GM06990 (cell line): Measurements from ENCODE around the gene ABCB11.

Experiments used
- DNase-seq: peaks from one replicate; pipeline ENCODE4 v3.0.0-alpha.2; 2011; ENCODE audit not compliant: insufficient read length; ENCODE audit errors: extremely low read depth
- H3K27me3 ChIP-seq: replicated peaks from 2 replicates; pipeline ENCODE4 v1.6.0; 2011; ENCODE audit warnings: low read length; ENCODE audit not compliant: control insufficient read depth, insufficient read depth
- H3K36me3 ChIP-seq: 2 replicates; pipeline ENCODE4 v1.5.1; 2011; ENCODE audit warnings: low read length; ENCODE audit not compliant: control insufficient read depth, insufficient read depth
- H3K4me3 ChIP-seq: replicated peaks from 2 replicates; pipeline ENCODE4 v1.5.1; 2011; ENCODE audit warnings: low read depth, mild to moderate bottlenecking, control low read depth, low read length
- CTCF ChIP-seq: IDR thresholded peaks from 2 replicates; pipeline ENCODE4 v1.5.1; 2011; ENCODE audit warnings: low read length, control low read depth, mild to moderate bottlenecking, inconsistent platforms; ENCODE audit not compliant: insufficient read depth, poor library complexity, severe bottlenecking

ABCB11 gene

DNA sequence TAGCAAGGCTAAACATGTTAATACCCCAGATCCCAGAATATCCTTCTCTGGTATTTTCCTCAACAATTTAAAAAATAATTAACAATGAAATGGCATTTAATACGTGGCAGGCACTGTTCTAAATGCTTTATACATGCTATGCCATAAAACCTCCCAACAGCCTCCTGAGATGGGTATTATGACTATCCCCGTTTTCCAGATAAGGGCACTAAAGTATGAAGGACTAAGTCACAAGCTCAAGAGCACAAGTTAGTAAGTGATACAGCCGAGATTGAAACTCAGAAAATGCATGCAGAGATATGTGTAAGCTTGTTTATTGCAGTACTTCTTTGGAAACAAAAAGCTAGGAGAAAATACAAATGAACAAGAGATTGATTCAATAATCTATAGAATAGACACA is 8.0 kb downstream of the ABCB11 start:
- H3K4me3 ChIP-seq, result no peak overlapping the region
- no peaks in the 10 kb centered on the region for H3K27me3 ChIP-seq
- no peaks in the 10 kb centered on the region for H3K36me3 ChIP-seq
- TF ChIP-seq CTCF, result no peak
- no peak for DNase-seq

- DNase-seq, result no peak
- H3K36me3 ChIP-seq, result no peaks in the 10 kb centered on the region
- no peak for TF ChIP-seq CTCF
These were observed 12.7 kb downstream of the ABCB11 start for GRCh38 chr2:169018390-169018789.

GRCh38 chr2:169015943-169016342 is 15.2 kb downstream of the ABCB11 start:
- DNase-seq, result no peak
- Histone ChIP-seq H3K27me3 (no peaks in the 10 kb centered on the region), H3K36me3 (no peaks in the 10 kb centered on the region), H3K4me3 (no peak overlapping the region)
- no peak for TF ChIP-seq CTCF

More at GRCh38 chr2:169018390-169018789, 12.7 kb downstream of the ABCB11 start:
- no peaks in the 10 kb centered on the region for H3K27me3 ChIP-seq
- H3K4me3 ChIP-seq, result no peak overlapping the region

GRCh38 chr2:169014780-169015179 is 16.3 kb downstream of the ABCB11 start:
- Histone ChIP-seq H3K4me3 (no peak overlapping the region), H3K36me3 (no peaks in the 10 kb centered on the region), H3K27me3 (no peaks in the 10 kb centered on the region)
- DNase-seq, result no peak
- TF ChIP-seq CTCF, result no peak

- TF ChIP-seq CTCF, result no peak
- H3K27me3 ChIP-seq, result no peaks in the 10 kb centered on the region
- no peak overlapping the region for H3K4me3 ChIP-seq
- H3K36me3 ChIP-seq, result no peaks in the 10 kb centered on the region
- no peak for DNase-seq
These were observed 17.5 kb downstream of the ABCB11 start for GRCh38 chr2:169013628-169014026.
